ENCODE data around the gene ME3.

- no peak for TF ChIP-seq CTCF (IDR thresholded peaks at IDR 0.05 in 2 of 3, conservative IDR thresholded peaks at IDR 0.05 in 1 of 3; ENCODE audit: borderline replicate concordance in 1 of 3, insufficient read depth in 1 of 3, low read depth in 2 of 3, low read length in 2 of 3)
- no peak for TF ChIP-seq POLR2A (IDR thresholded peaks at IDR 0.05; ENCODE audit: borderline replicate concordance, extremely low read depth, insufficient read depth, insufficient read length)
- TF ChIP-seq ZBTB33 (IDR thresholded peaks at IDR 0.05; ENCODE audit: extremely low read depth, insufficient replicate concordance, low read length), result no peak
- TF ChIP-seq FOSL1 (IDR thresholded peaks at IDR 0.05; ENCODE audit: low read depth), result no peak
- TF ChIP-seq SP1 (IDR thresholded peaks at IDR 0.05; ENCODE audit: low read depth), result no peak
- TF ChIP-seq EGR1 (IDR thresholded peaks at IDR 0.05; ENCODE audit: low read depth), result no peak
- TF ChIP-seq REST (IDR thresholded peaks at IDR 0.05; ENCODE audit: low read depth), result no peak
- TF ChIP-seq CEBPB (IDR thresholded peaks at IDR 0.05; ENCODE audit: low read depth), result no peak
- TF ChIP-seq SIN3A (IDR thresholded peaks at IDR 0.05; ENCODE audit: low read depth), result no peak
- no peak for TF ChIP-seq CBX3 (IDR thresholded peaks at IDR 0.05; ENCODE audit: low read depth)
- TF ChIP-seq POLR2AphosphoS5 (IDR thresholded peaks at IDR 0.05; ENCODE audit: low read depth, low read length), result no peak
- TF ChIP-seq ELF1 (IDR thresholded peaks at IDR 0.05; ENCODE audit: borderline replicate concordance, low read depth), result no peak
- no peak for TF ChIP-seq EZH2phosphoT487 (IDR thresholded peaks at IDR 0.05; ENCODE audit: borderline replicate concordance)
These were observed 19.9 kb upstream of the ME3 start for GRCh38 chr11:86692317-86692716.

Data from HCT116 (cell line).